Sciatic nerve (tissue), 2 donors: ENCODE measurements around the gene NOL4. TPM values are rescaled to one million over a fixed set of nuclear protein-coding genes. Genes with fewer than 3 reads are reported as not detected.

ENCODE experiments used
- ATAC-seq: fragments of 200-7000 bp; cut with Tn5 transposase; one replicate; pipeline ENCODE4 v1.9.1; 2020; ENCODE audit warnings: mild to moderate bottlenecking, moderate library complexity
- DNase-seq: peaks from one replicate; pipeline ENCODE4 v3.0.0-alpha.2; 2020; ENCODE audit warnings: low spot score
- intact Hi-C: fragments of 100-400 bp; cut with DNase I; formaldehyde crosslinking; loops from one replicate; pipeline ENCODE4 v1.14.2; 2022
- total RNA-seq: library from RNA; stranded (reverse); fragmentation: NEBNext Ultra II Directional; extraction: Animal tissue kit (Norgen Biotek cat#: 25700); gene quantifications from one replicate; pipeline ENCODE4 v1.2.1, GENCODE V29; 2021
- donor health status: DM: no; HTN: no; CAD: no.
- donor health status: DM: no; HTN: no; CAD: no.

The NOL4 gene
- total RNA-seq, 1 donor from 2014 or later: 0.58 TPM

GRCh38 chr18:34207344-34207851 lies 17.3 kb downstream of the NOL4 start:
- DNase-seq (no peak), ATAC-seq (no peak)
- intact Hi-C loops: no loop called here

- intact Hi-C loops: no loop called here
- DNase-seq (no peak), ATAC-seq (no peak)
These were observed 20.8 kb downstream of the NOL4 start for GRCh38 chr18:34203866-34204265.

GRCh38 chr18:34196256-34196655 lies 28.5 kb downstream of the NOL4 start:
- intact Hi-C loops: no loop called here
- DNase-seq (no peak), ATAC-seq (no peak)

- ATAC-seq: no peak
- intact Hi-C loops: no loop called here
- no peak for DNase-seq
These were observed 30.5 kb downstream of the NOL4 start for GRCh38 chr18:34194239-34194638.

GRCh38 chr18:34189656-34190435 lies 34.9 kb downstream of the NOL4 start:
- ATAC-seq: no peak
- intact Hi-C loops: no loop called here
- no peak for DNase-seq
